HG02943 (cell line): ENCODE results near the gene AXIN1.
A peak's percentile ranks its signal among the peaks of the same experiment; 100 is the strongest.
"Not testable (repeated sequence)": the region's sequence is repeated elsewhere in the genome, so short reads cannot be mapped to it uniquely, and the experiment has no call there.

Source experiments
- ATAC-seq: cut with Tn5 transposase; IDR thresholded peaks from one replicate; pipeline ENCODE4 v1.9.1; 2021; ENCODE audit warnings: mild to moderate bottlenecking, low read depth, moderate library complexity; ENCODE audit not compliant: unreplicated experiment

The AXIN1 gene

DNA sequence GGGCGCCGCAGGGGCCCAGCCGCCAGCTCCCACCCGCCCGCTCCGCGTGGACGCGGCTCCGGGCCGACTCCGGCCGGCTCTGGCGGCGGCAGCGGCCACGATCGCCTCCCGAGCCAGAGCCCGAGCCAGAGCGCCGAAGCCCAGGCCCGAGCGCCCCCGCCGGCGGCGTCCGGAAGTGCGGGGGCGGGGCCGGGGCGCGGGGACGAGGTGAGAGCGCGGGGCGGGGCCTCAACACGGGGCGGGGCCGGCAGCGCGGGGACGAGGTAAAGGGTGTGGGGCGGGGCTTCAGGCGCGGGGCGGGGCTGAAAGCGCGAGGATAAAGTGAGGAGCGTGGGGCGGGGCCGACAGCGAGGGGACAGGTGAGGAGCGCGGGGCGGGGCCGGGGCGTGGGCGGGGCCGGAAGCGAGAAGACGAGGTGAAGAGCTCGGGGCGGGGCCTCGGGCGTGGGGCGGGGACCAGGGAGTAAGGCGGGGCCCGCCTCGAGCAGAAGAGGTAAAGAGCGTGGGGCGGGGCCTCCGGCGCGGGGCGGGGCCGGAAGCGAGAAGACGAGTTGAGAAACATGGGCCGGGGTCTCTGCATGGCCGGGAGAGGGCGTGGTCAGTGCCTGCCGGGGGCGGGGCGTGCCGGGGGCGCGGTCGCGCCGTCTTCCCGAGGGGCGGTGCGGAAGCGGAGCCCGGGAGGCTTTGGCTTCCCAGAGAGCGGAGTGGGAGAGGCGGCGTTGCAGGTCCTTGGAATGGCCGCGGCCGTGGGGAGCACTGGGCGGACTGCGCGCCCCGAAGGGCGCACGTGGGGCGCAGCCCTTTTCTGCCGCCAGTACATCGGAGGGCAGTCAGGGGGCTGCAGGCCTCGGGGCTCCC lies at the start of gene AXIN1:
Gene AXIN1, minus strand, starts transcription at position 177 of the 857 bp plus-strand sequence. CDS start 5,698 bp downstream, outside the sequence.
- ATAC-seq = peak; percentile 51

GRCh38 chr16:401468-402348 lies 49.2 kb upstream of the AXIN1 start, which contains the start of gene DECR2:
Gene DECR2 (plus strand): TSS chr16:401885. CDS start chr16:401964, 79 bp downstream.
- ATAC-seq = peak; percentile 50

DNA sequence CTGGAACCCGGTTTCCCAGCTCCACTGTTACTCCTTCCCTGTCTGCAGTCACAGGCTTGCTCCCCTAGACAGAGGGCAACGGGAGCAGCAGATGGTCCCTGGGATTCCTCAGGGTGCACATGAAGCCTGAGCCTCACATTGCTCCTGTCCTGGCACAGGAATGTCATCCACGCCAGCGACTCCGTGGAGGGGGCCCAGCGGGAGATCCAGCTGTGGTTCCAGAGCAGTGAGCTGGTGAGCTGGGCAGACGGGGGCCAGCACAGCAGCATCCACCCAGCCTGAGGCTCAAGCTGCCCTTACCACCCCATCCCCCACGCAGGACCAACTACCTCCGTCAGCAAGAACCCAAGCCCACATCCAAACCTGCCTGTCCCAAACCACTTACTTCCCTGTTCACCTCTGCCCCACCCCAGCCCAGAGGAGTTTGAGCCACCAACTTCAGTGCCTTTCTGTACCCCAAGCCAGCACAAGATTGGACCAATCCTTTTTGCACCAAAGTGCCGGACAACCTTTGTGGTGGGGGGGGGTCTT lies 47.6 kb upstream of the AXIN1 start:
- ATAC-seq = no peak

- ATAC-seq = no peak
Measured at GRCh38 chr16:399340-400019, 47.0 kb upstream of the AXIN1 start.

DNA sequence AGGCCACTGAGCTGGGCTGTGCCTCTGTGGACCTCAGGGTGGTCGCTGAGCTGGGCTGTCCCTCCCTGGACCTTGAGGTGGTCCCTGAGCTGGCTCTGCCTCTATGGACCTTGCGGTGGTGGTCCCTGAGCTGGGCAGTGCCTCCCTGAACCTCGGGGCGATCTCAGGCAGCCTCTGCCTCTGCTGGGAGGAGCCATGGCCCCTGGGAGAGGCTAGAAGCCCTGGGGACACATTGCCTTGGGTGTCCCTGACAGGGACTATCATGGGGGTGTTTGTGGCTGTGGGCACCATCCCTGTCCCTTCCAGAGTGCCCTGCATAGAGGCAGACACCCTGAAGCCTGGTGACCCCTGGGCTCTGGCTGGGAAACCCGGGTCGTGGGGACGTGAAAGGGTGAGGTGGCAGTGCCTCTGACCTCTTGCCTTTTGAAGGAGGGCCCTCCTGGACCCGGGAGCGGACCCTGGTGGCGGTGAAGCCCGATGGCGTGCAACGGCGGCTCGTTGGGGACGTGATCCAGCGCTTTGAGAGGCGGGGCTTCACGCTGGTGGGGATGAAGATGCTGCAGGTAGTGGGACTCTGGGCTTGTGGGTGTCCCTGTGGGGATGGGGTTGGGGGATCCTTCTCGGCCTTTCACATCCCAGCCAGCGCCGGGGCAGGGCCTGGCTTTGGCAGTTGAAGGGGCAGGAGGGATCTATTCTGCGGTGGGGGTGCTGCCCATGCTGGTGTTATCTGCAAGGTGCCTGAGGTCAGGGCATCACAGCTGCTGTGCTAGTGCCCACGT lies 46.2 kb upstream of the AXIN1 start:
- no peak for ATAC-seq

DNA sequence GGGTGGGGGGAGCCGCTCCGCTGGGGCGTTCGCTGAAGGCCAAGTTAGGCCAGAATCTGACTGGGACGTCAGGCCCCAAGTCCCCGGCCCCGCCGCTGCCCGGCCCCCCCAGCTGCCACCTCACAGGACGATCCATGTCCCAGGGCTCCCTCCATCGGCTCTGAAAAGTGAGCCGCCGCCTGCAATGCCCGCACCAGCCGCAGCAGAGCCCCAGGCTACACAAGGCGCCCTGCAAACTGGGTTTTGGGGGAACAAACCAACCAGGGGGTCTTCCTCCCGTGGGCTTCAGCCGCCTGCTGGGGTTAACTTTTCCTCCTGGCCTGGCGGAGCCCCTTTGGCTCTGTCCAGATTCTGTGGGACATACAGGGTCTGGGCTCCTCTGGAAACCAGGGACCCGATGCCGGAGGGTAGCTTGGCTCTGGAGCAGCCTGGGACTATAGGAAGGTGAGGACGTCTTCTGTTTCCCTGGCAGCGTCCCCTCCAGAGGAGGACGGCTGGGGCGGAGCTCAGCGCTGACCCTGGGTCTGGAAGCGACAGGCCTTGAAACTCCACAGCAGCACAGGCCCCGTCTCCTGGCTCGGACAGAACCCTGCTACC lies 45.3 kb upstream of the AXIN1 start:
- ATAC-seq = no peak

GRCh38 chr16:397135-397661 lies 44.7 kb upstream of the AXIN1 start, which contains the start of gene NME4:
Gene NME4 (plus strand): TSS chr16:397199. CDS start chr16:397223, 24 bp downstream.
- ATAC-seq = no peak

GRCh38 chr16:396605-397004 lies 44.1 kb upstream of the AXIN1 start:
- ATAC-seq = no peak

- no peak for ATAC-seq
Measured at GRCh38 chr16:396199-396598, 43.7 kb upstream of the AXIN1 start.

GRCh38 chr16:392450-393030 lies 40.0 kb upstream of the AXIN1 start:
- no peak for ATAC-seq

DNA sequence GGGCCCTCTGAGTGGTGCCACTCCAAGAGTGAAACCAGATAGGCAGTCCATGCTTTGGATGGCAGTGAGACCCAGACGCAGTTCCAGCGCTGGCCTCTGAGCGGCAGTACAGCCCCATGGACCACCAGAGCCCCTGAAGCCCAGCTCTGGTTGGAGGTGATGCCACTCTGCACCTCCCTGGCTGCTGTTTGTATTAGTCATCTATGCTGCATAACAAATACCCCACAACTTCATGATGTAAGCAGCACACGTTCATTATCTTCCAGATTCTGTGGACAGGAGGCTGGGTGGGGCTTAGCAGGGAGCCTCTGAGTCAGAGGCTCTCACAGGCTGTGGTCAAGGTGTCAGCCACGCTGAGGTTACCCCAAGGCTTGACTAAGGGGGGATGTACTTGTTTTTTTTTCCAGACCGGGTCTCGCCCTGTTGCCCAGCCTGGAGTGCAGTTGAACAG lies 39.4 kb upstream of the AXIN1 start:
- ATAC-seq = no peak

- no peak for ATAC-seq
Measured at GRCh38 chr16:389352-389751, 36.8 kb upstream of the AXIN1 start.

- not testable (repeated sequence) for ATAC-seq
Measured at GRCh38 chr16:387761-388666, 35.5 kb upstream of the AXIN1 start.

DNA sequence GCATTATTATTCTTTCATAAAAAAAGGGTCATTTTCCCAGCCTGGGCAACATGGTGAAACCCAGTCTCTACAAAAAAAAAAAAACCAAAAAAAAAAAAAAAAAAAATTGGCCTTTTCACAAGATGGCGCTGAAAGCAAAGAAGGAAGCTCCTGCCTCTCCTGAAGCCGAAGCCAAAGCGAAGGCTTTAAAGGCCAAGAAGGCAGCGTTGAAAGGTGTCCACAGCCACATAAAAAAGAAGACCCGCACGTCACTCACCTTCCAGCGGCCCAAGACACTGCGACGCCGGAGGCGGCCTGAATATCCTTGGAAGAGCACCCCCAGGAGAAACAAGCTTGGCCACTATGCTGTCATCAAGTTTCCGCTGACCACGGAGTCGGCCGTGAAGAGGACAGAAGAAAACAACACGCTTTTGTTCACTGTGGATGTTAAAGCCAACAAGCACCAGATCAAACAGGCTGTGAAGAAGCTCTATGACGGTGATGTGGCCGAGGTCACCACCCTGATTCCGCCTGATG lies 34.2 kb upstream of the AXIN1 start:
- no peak for ATAC-seq

GRCh38 chr16:383326-384051 lies 31.0 kb upstream of the AXIN1 start:
- no peak for ATAC-seq
